Renal pelvis (tissue), 4 donors: ENCODE results near the gene CACNA2D3. TPM values are rescaled to one million over a fixed set of nuclear protein-coding genes. Genes with fewer than 3 reads are reported as not detected.

Experiments
- DNase-seq: peaks from one replicate; pipeline ENCODE4 v3.0.0-alpha.2; 2013
- polyA plus RNA-seq, 3 donors: library from polyadenylated mRNA; unstranded; fragments of 120-200 nt; gene quantifications; one replicate each; pipeline ENCODE4 v1.2.1, GENCODE V29; 2013; ENCODE audit not compliant: insufficient read length in 3 of 3

CACNA2D3 gene
- polyA plus RNA-seq, 3 donors: 1.3 to 1.7 (median 1.6) TPM

- no peak for DNase-seq
Measured at GRCh38 chr3:54917862-54918261, 795.5 kb downstream of the CACNA2D3 start.

DNA sequence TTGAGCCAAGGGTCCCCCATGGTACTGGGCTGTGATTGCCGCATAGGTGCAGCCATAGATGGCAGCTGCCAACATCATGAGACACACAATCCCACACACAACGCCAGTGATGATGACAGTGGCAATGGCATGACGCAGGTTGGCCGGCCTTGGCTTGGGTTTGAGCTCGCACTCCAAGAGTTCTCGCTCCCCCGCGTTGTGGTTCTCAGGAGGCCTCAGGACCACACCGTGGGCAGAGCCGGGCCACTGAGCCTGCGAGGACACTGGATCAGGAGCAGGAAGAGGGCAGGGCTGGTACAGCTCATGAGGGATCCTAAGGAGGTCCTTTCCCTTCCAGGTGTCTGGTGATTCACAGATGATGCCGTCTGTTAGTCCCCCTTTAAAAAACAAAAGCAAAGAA is 796.2 kb downstream of the CACNA2D3 start:
- no peak for DNase-seq

DNA sequence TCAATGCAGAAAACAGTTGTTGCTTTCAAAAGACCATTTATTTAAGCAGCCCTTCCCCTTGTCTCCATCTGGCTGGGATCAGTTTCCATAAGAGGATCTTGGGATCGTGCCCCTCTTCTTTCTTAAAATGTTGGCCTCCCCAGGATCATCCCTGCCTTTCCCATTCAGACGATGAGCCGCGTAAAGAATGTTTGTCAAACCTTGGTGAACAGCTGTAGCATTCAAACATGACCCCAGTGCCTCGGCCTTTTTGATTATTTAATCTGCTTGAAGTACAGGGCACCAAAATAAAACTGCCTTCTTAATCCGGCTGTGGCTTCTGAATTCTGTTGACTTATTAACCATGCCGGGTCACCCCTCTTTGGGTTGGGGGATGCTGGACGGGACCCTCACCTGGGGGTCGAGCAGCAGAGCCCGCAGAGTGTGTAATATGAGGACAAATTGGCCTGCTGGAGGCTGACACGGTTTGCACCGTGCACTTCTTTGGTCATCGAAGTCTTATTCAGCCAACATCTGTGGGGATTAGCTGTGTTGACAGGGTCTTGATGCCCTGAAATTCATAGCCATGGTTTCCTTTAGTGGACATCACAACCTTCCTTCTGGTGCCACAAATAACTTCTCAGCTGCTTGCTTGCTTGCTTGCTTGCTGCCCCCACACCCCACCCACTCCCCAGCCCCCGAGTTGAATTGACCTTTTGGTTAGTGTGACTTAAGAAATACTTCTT is 805.9 kb downstream of the CACNA2D3 start, which contains the start of gene LRTM1:
TSS of gene LRTM1 (minus strand) at position 14 of the 725 bp plus-strand sequence. CDS start 148 bp downstream, outside the sequence.
- no peak for DNase-seq

GRCh38 chr3:54931182-54931581 is 808.8 kb downstream of the CACNA2D3 start:
- DNase-seq: no peak

DNA sequence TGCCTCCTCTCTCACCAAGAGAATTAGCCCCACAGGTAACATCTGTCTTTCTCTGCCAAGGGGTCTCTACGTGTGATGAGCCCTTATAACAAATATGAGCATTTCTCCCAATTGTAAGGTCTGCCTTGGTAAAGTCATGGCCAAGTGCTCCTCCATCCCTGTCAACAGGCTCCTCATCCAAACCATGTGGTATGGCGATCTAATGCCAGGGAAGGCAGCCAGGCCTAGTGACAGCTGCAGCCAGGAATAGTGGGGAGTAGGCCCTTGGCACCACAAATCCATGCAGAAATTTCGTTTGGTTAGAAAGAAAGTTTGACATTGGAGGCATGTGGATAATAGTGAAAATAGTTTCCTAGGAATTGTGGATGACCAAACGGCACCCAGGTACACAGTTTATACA is 810.3 kb downstream of the CACNA2D3 start:
- DNase-seq: no peak

- no peak for DNase-seq
Measured at GRCh38 chr3:54935869-54936268, 813.5 kb downstream of the CACNA2D3 start.

DNA sequence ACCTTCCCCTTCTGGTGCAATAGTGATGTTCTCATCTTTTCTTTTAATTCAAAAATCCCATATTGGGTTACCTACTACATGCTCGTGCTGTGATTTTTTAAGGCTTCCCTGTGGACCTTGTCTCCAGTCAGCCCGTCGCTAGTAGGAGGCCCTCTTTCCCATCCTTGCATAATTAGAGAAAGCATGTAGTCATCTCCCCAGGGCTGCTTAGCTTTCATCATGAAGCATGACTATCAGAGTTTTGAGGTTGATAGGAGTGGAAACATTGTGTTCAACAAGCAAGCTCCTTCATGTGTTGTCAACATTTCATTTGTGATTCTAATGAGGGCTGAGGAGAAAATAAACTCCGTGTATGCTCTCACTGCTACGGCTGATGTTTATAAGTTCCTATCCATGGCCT is 814.2 kb downstream of the CACNA2D3 start:
- no peak for DNase-seq

DNA sequence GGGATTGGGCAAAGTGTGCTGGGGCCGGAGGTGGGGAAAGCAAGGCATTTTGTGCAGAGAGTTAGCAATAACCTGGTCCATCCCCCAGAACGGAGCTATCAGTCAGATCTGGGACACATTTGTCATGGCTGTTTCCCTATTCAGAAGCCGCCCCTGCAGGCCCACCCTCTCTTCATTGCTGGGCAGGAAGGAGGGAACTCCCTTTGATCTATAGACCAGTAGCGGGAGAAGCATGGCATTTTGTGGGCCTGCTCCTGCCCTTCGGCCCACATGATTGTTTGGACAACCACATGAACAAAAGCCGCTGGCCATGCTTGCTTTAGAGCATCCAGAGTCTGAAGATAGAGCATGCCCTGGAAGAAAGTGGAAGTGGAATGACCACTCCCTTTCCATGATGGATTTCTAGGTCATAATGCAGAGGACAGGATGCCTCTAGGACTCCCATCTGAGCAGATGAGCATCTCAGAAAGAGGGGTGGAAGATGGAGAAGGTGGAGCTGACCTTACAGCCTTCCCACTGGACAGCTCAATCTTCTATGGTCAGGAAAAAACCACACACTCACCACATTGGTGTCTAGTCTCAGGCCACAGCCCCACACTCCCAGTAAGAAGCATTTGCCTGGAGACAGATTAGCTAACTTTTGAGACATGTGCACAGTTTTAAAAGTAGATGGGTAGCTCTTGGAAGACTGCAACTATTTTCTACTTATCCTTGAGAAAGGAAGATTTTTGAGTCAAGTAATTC is 817.4 kb downstream of the CACNA2D3 start:
- DNase-seq: no peak

GRCh38 chr3:54940971-54941370 is 818.6 kb downstream of the CACNA2D3 start:
- no peak for DNase-seq

GRCh38 chr3:54941690-54942362 is 819.5 kb downstream of the CACNA2D3 start:
- DNase-seq: no peak

- no peak for DNase-seq
Measured at GRCh38 chr3:54949491-54950044, 827.2 kb downstream of the CACNA2D3 start.

- DNase-seq: no peak
Measured at GRCh38 chr3:54950391-54951003, 828.1 kb downstream of the CACNA2D3 start.

DNA sequence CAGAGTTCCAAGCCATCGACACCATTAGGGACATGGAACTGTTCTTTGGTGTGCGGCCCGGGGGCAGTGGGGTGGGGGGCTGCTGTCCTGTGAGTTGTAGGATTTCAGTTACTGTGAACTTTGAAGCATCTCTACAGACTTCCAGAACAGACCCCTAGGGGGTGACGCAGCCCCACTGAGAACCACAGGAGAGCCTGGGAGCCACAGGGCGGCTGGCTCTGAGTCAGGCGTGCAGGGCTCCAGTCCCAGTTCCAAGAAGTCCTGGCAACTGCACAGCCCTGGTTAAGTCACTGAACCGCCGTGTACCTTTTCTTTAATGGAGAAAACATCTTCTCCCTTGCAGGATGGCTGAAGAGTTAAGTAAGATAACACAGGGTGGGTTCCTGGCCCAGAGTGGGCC is 829.1 kb downstream of the CACNA2D3 start:
- DNase-seq: no peak

DNA sequence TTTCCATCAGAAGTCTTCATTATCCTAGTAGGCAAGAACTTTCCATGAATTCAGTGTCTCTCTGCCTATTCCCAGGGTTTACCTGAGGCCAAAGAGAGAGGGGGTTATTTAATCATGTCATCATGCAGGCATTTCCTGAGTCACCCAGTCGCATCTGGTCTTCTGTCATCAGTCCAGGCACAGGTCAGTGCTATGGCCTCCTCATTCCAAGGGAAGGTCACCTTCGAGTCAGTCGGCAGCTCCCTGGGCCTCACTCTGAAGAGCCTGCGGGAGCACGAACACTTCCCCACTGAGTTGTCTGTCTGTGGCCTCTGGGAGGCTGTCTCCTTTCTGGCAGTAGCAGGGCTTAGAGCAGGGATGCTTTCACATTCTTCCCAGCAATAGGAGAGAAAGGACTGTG is 831.7 kb downstream of the CACNA2D3 start:
- DNase-seq: no peak

DNA sequence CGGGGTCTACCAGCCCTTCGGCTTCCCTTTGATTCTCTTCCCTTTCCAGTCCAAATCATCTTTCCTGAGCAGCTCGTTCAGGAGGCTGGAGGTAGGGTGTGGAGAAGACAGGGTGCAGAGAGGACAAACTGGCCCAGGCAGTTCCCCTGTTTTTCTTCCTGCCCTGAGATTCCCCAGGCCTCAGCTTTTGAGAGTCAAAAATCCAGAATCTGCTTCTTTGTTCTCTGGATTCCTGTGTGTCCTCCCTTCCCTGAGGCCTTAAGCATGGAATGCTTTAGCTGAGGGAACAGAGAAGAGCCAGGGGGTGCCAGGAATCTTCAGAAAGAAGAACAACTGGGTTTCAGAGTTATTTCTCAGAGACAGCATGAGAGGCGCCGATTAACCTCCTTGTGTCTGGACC is 832.2 kb downstream of the CACNA2D3 start:
- DNase-seq: no peak

DNA sequence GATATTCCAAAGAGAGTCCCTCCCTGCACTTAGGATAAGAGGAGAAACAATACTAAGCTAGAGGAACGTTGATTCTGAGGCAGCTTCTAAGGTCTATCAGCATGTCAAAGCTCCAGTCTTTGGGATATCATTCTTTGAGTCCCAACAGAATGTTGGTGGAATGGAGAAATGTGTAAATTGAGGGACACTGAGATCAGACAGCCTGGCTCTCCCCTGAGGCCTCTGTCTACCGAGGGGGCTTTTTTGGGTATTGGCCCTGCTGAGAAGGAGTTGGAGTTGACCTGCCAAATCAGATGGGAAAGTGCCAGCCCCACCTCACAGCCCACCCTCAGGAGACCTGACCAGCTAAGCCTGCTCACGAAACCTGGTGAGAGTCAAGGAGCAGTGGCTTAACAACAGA is 833.1 kb downstream of the CACNA2D3 start:
- no peak for DNase-seq

- no peak for DNase-seq
Measured at GRCh38 chr3:54955941-54956340, 833.6 kb downstream of the CACNA2D3 start.

- DNase-seq: no peak
Measured at GRCh38 chr3:54957711-54958110, 835.4 kb downstream of the CACNA2D3 start.

DNA sequence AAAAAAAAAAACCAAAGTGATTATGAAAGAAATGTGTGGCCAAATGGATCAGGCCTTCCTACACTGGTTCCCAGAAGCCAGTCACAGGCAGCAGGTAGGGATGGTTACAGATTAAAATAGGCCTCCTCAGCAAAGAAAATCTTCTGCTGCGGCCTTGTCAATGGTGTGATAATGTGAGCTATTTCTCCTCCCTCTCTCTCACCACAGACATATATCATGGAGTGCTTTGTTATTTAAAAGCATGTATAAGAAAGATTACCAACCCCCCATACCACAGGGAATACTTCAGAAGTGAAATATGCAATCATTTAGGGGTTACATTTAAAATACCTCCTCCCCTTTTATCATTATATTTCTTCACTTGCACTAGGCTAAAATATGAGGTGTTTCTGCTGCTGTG is 837.7 kb downstream of the CACNA2D3 start:
- DNase-seq: no peak

DNA sequence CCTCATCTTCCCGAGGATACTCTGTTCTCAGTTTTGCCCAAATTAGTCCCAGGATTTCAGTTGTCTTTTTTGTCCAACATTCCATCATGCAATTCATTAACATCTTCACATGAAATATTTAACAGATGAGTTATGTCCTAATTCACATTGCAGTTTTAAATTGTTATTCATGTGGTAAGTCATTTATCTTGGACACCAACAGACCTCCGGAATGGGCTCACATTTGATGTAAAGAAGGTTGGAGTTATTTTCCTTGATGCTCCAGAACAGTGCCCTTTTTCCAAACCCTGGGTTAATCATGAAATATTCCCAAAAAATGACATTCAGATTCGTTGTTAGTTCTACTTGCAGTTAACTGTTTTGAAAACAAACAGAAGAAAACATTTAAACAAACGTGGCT is 838.3 kb downstream of the CACNA2D3 start:
- no peak for DNase-seq

- DNase-seq: no peak
Measured at GRCh38 chr3:54962200-54962599, 839.8 kb downstream of the CACNA2D3 start.

DNA sequence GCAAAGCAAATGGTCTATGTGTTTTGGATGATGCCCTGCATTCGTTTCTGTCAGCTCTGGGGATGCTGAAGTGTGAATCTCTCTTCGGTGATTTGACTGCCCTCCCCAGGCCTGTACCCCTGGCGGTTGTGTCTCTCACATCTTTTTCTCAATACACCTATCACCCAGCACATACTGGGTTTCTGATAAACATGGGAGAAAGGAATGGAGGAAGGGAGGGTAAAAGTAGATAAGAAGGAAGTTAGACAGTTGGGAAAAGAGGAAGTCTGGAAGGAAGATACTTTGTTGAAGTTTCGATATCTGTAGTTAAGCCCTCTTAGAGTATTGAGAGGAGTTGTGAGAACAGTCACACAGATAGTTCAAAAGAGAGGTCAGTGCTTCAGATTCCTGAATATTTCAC is 841.3 kb downstream of the CACNA2D3 start:
- DNase-seq: no peak
